Uterus (tissue), 4 donors: ENCODE measurements around the gene BCAR3. TPM values are rescaled to one million over a fixed set of nuclear protein-coding genes. Genes with fewer than 3 reads are reported as not detected.

Experiments
- DNase-seq, 2 donors: peaks; one replicate each; pipeline ENCODE4 v3.0.0-alpha.2; 2019 to 2020
- H3K27ac ChIP-seq, 2 donors: fragments of 200-600 bp; sonication (generic); 1 replicate in 1 of 2; 2 replicates in 1 of 2; pipeline ENCODE4 v1.5.1; 2016 to 2018
- H3K27me3 ChIP-seq, 2 donors: fragments of 200-600 bp; sonication (generic); one replicate each; pipeline ENCODE4 v1.5.1; 2018 to 2019; ENCODE audit warnings: control low read depth in 1 of 2
- H3K36me3 ChIP-seq, 2 donors: fragments of 200-600 bp; sonication (generic); one replicate each; pipeline ENCODE4 v1.5.1; 2019; ENCODE audit warnings: control low read depth in 1 of 2
- H3K4me1 ChIP-seq, 2 donors: fragments of 200-600 bp; sonication (generic); one replicate each; pipeline ENCODE4 v1.5.1; 2018 to 2019; ENCODE audit warnings: control low read depth in 1 of 2
- H3K4me3 ChIP-seq, 2 donors: fragments of 200-600 bp; sonication (generic); 1 replicate in 1 of 2; 2 replicates in 1 of 2; pipeline ENCODE4 v1.5.1; 2018 to 2019; ENCODE audit warnings: mild to moderate bottlenecking in 1 of 2
- H3K9me3 ChIP-seq, 2 donors: fragments of 200-600 bp; sonication (generic); one replicate each; pipeline ENCODE4 v1.5.1; 2019; ENCODE audit warnings: control low read depth in 1 of 2
- POLR2A ChIP-seq, 2 donors: fragments of 450-650 bp; IDR thresholded peaks; one replicate each; pipeline ENCODE4 v1.6.1; 2016; ENCODE audit warnings: antibody characterized with exemption in 2 of 2, mild to moderate bottlenecking in 1 of 2, moderate library complexity in 1 of 2
- intact Hi-C: fragments of 100-400 bp; cut with DNase I; formaldehyde crosslinking; loops from one replicate; pipeline ENCODE4 v1.15.1; 2023; ENCODE audit warnings: low total_unique reads
- total RNA-seq, 4 donors: library from RNA; depleted of rRNA in 3 of 4; stranded (reverse); fragments of >200 nt in 3 of 4; gene quantifications; one replicate each; pipeline versions ENCODE4 v1.1.0 to v1.2.4, GENCODE V29; 2014 to 2023
- TF ChIP-seq, protein P1 (sequence below), 4 experiments: fragments of 200-600 bp in 2 of 4; fragments of 450-650 bp in 2 of 4; sonication (generic) in 2 of 4; IDR thresholded peaks; one replicate each; pipeline ENCODE4 v1.5.1; 2016 to 2019; ENCODE audit warnings: antibody characterized with exemption in 4 of 4, mild to moderate bottlenecking in 2 of 4, moderate library complexity in 1 of 4
- donor health status: DM: yes; HTN: yes; CAD: no.

Gene BCAR3
- total RNA-seq, 4 donors from 2014 or later: 8.5 to 56.8 (median 20.2) TPM

DNA sequence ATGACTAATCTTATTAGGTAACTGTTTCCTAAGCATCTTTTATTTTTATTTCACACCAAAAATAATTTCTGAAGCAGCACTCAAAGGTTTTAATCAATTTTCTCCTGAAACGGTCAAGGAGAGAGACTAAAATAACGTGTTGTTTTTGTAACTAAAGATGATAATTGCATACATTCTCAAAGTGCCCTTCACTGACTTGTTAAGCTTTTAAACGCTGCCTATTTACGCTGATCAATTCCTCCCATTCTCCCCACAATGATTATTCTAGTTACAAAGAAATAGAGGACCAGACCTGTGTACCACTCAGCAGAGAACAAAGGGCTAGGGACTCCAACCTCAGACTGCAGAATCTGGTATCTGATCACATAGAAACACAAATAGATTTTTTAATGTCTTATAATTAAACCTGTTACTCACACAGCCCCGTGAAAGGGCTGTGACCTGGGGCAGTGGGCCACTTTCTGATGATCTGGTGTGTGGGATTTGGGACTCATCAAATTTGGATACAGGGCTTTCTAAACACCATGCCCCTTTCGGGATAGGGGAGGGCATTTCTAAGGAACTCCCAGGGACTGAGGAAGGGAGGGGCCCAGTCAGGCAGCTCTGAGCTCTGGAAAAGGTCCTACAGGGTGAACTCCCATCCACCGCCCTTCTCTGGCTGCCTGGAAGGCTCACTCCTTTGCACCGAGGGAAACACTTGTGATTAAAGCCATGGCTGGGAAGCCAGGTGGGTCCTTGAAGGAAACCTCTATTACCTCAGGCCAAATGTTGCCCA, 65.2 kb downstream of the BCAR3 start:
- H3K27ac ChIP-seq: peak overlapping the region; percentile 64 to 65
- intact Hi-C loops: loop anchor here (10.0 kb wide), 1 partner anchor 172 kb away; the partner anchor contains the start of gene FNBP1L
- no peak for TF ChIP-seq POLR2A (IDR thresholded peaks at IDR 0.05)
- TF ChIP-seq, protein P1, sequence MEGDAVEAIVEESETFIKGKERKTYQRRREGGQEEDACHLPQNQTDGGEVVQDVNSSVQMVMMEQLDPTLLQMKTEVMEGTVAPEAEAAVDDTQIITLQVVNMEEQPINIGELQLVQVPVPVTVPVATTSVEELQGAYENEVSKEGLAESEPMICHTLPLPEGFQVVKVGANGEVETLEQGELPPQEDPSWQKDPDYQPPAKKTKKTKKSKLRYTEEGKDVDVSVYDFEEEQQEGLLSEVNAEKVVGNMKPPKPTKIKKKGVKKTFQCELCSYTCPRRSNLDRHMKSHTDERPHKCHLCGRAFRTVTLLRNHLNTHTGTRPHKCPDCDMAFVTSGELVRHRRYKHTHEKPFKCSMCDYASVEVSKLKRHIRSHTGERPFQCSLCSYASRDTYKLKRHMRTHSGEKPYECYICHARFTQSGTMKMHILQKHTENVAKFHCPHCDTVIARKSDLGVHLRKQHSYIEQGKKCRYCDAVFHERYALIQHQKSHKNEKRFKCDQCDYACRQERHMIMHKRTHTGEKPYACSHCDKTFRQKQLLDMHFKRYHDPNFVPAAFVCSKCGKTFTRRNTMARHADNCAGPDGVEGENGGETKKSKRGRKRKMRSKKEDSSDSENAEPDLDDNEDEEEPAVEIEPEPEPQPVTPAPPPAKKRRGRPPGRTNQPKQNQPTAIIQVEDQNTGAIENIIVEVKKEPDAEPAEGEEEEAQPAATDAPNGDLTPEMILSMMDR (IDR thresholded peaks at IDR 0.05): no peak
- no peaks in the 10 kb centered on the region for H3K36me3 ChIP-seq
- H3K9me3 ChIP-seq: no peaks in the 10 kb centered on the region
- H3K4me3 ChIP-seq: no peak overlapping the region
- H3K4me1 ChIP-seq: peaks cover 0 to 14% of the 10 kb centered on the region in 2 donors
- no peak for DNase-seq
- no peaks in the 10 kb centered on the region for H3K27me3 ChIP-seq

DNA sequence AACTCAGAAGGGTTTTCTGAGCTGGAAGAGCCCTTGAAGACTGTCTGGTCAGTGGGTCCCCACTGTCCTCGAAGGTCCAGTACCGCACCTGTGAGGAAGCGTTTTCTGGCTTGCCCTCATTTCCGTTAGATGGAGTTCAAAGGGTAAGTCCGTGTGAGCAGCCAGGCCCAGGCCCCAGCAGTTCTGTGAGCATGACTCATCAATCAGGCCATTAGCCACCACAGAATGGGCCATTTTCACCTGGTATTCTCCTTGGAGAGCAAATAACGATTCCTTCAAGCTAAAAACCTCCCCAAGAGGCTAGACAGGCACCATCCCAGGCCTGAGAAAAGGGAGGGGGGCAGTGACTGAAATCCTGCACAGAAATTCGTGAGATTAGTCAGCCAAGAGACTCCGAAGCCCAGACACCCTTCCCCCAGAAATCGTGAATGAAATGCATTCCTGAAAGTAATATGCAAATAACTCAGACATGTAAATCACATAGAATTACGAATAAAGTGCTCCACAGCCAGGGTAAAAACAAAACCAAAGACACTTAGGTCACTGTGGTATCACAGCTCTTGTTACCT, 66.0 kb downstream of the BCAR3 start:
- peak overlapping the region; percentile 64 to 65 for H3K27ac ChIP-seq
- intact Hi-C loops: loop anchor here (10.0 kb wide), 1 partner anchor 171 kb away; the partner anchor contains the start of gene FNBP1L
- H3K36me3 ChIP-seq: no peaks in the 10 kb centered on the region
- H3K4me3 ChIP-seq: no peak overlapping the region
- TF ChIP-seq, protein P1 (IDR thresholded peaks at IDR 0.05): no peak
- no peak for TF ChIP-seq POLR2A (IDR thresholded peaks at IDR 0.05)
- no peak for DNase-seq
- peaks cover 0 to 14% of the 10 kb centered on the region in 2 donors for H3K4me1 ChIP-seq
- H3K9me3 ChIP-seq: no peaks in the 10 kb centered on the region
- no peaks in the 10 kb centered on the region for H3K27me3 ChIP-seq

DNA sequence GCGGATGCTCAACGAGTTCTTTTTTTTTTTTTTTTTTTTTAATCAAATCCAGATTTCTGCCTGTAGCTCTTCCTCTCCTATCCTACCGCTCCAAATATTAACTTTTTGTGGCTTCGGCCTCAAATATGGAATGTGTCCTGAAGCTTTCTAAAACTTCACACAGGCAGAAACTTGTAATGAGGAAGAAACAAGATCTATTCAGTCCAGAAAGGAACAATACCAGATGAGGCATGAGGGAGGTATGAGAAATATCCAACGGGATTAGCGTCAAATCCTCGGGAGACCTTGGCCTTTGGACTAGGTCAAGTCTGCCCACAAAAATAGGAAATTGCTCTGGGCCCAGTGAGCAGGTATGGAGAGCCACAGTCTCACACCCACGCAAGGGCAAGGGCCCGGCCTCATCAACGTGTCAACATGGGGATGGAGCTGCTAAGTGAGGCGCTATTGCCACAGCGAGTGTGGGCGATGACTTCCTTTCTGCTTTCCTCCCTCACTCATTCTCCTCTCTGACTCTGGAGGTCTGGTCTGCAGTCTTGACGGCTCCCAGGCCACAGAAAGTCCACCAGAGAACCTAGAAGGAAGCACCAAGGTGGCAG, 66.6 kb downstream of the BCAR3 start:
- TF ChIP-seq, protein P1 (IDR thresholded peaks at IDR 0.05): no peak
- no peaks in the 10 kb centered on the region for H3K9me3 ChIP-seq
- H3K27ac ChIP-seq: peak overlapping the region; percentile 64 to 65
- intact Hi-C loops: loop anchor here (10.0 kb wide), 1 partner anchor 170 kb away; the partner anchor contains the start of gene FNBP1L
- no peaks in the 10 kb centered on the region for H3K27me3 ChIP-seq
- H3K36me3 ChIP-seq: no peaks in the 10 kb centered on the region
- peaks cover 0 to 14% of the 10 kb centered on the region in 2 donors for H3K4me1 ChIP-seq
- DNase-seq: no peak
- H3K4me3 ChIP-seq: no peak overlapping the region

DNA sequence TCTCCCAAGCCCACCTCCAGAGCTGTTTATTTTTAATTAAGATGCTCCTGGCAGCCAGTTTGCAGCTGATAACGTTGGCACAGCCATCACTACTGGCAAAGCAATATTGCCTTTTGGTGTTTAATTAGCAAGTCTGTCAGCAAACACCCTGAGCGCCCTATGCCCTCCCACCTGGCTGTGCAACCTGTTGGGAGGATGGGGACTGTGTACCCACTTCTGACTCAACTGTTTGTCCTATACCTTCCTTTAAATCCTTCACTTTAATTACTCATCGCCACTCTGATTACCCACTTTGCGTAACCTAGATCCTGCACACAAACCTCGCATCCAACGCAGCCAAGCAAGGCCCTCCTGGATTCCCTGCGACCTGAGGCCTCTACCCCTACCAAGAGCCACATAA, 67.1 kb downstream of the BCAR3 start:
- Histone ChIP-seq H3K27me3 (no peaks in the 10 kb centered on the region), H3K4me1 (peaks cover 0 to 14% of the 10 kb centered on the region in 2 donors), H3K9me3 (no peaks in the 10 kb centered on the region), H3K36me3 (no peaks in the 10 kb centered on the region), H3K27ac (peak overlapping the region; percentile 64 to 65), H3K4me3 (no peak overlapping the region)
- intact Hi-C loops: loop anchor here (10.0 kb wide), 1 partner anchor 170 kb away; the partner anchor contains the start of gene FNBP1L
- TF ChIP-seq, protein P1 (IDR thresholded peaks at IDR 0.05): no peak
- TF ChIP-seq POLR2A (IDR thresholded peaks at IDR 0.05): no peak
- DNase-seq: no peak
